HepG2 (cell line): Measurements from ENCODE around the gene RFXANK. TPM values are rescaled to one million over a fixed set of nuclear protein-coding genes. Genes with fewer than 3 reads are reported as not detected.

ENCODE experiments used
- ATAC-seq: fragments of 200-7000 bp; cut with Tn5 transposase; 3 replicates; pipeline ENCODE4 v1.9.1; 2020; ENCODE audit warnings: mild to moderate bottlenecking, moderate library complexity
- BruUV-seq: library from RNA; stranded (reverse); fragments of 400-500 nt; replicated peaks from 2 replicates; lab custom pipeline; 2021; lab: Mats Ljungman, UMichigan
- CTCF ChIA-PET: fragments of 300-600 bp; formaldehyde crosslinking; extraction: SDS; loops from one replicate; lab custom pipeline; 2021; ENCODE audit warnings: low total read pairs, inconsistent platforms, low intra/inter-chr PET ratio; lab: Yijun Ruan, JAX
- POLR2A ChIA-PET: fragments of 350-600 bp; sonication (Branson Sonifier 250); formaldehyde crosslinking; loops from one replicate; lab custom pipeline; 2020; ENCODE audit warnings: antibody characterized with exemption, inconsistent platforms; lab: Yijun Ruan, JAX
- DNase-seq: peaks from one replicate; pipeline ENCODE4 v3.0.0-alpha.2; 2015; ENCODE audit warnings: low spot score
- FAIRE-seq: peaks from 3 replicates; lab custom pipeline; 2011; peaks lifted over from hg19 to GRCh38; lab: Jason Lieb, UNC
- H2AFZ ChIP-seq: one replicate; pipeline ENCODE4 v1.6.1; 2011; ENCODE audit warnings: low read length, inconsistent platforms
- H3K27ac ChIP-seq: fragments of 300-600 bp; 3 replicates; pipeline ENCODE4 v1.8.0; 2011; ENCODE audit warnings: mixed run types, mild to moderate bottlenecking, mixed read lengths, low read length, inconsistent platforms; ENCODE audit not compliant: insufficient read depth; ENCODE audit errors: extremely low read length
- H3K27me3 ChIP-seq, 2 experiments: fragments of 200-600 bp in 1 of 2; 2 replicates in 1 of 2; 3 replicates in 1 of 2; pipeline versions ENCODE4 v1.6.0 to v1.8.0; 2011; ENCODE audit warnings: low read length in 2 of 2, mild to moderate bottlenecking in 2 of 2, moderate library complexity in 2 of 2, inconsistent platforms in 1 of 2; ENCODE audit not compliant: insufficient read depth in 2 of 2, control insufficient read depth in 1 of 2
- H3K36me3 ChIP-seq, 2 experiments: fragments of 200-600 bp in 1 of 2; replicated peaks in 1 of 2; 2 replicates in 1 of 2; 3 replicates in 1 of 2; pipeline versions ENCODE4 v1.5.1 to v1.8.0; 2011; ENCODE audit warnings: low read length in 2 of 2, inconsistent platforms in 1 of 2; ENCODE audit not compliant: insufficient read depth in 2 of 2, control insufficient read depth in 1 of 2
- H3K4me1 ChIP-seq: 2 replicates; pipeline ENCODE4 v1.5.1; 2012; ENCODE audit warnings: low read length, inconsistent platforms; ENCODE audit not compliant: insufficient read depth
- H3K4me2 ChIP-seq: 2 replicates; pipeline ENCODE4 v1.6.0; 2011; ENCODE audit warnings: low read depth, low read length, inconsistent platforms
- H3K4me3 ChIP-seq, 3 experiments: fragments of 200-600 bp in 1 of 3; sonication (generic), shearing (Covaris generic) in 1 of 3; replicated peaks in 1 of 3; 2 replicates each; pipeline ENCODE4 v1.5.1; 2011 to 2016; ENCODE audit warnings: low read length in 3 of 3, inconsistent platforms in 2 of 3, low read depth in 2 of 3, mild to moderate bottlenecking in 2 of 3, control low read depth in 1 of 3, mixed read lengths in 1 of 3; ENCODE audit not compliant: insufficient read depth in 1 of 3
- H3K79me2 ChIP-seq: one replicate; pipeline ENCODE4 v1.6.1; 2011; ENCODE audit warnings: low read length, inconsistent platforms; ENCODE audit not compliant: insufficient read depth
- H3K9ac ChIP-seq: 2 replicates; pipeline ENCODE4 v1.6.0; 2011; ENCODE audit warnings: mild to moderate bottlenecking, low read depth, low read length, inconsistent platforms; ENCODE audit not compliant: insufficient read depth
- H3K9me3 ChIP-seq: 2 replicates; pipeline ENCODE4 v1.5.1; 2012; ENCODE audit warnings: mild to moderate bottlenecking, low read length
- H4K20me1 ChIP-seq: 2 replicates; pipeline ENCODE4 v1.6.0; 2011; ENCODE audit warnings: inconsistent platforms, mild to moderate bottlenecking, low read length, moderate library complexity; ENCODE audit not compliant: insufficient read depth
- FOXO1 ChIP-seq: sonication (generic); formaldehyde crosslinking; IDR thresholded peaks from 2 replicates; pipeline ENCODE4 v1.4.0; 2020; ENCODE audit warnings: missing genetic modification reagents
- HNRNPUL1 ChIP-seq: fragments of 200-400 bp; formaldehyde crosslinking; IDR thresholded peaks from 2 replicates; pipeline ENCODE4 v1.6.1; 2017; ENCODE audit warnings: low read depth, mild to moderate bottlenecking, low read length, moderate library complexity
- IKZF4 ChIP-seq: sonication (generic); formaldehyde crosslinking; IDR thresholded peaks from 2 replicates; pipeline ENCODE4 v1.5.1; 2020; ENCODE audit warnings: borderline replicate concordance, mild to moderate bottlenecking, low read depth, missing genetic modification reagents; ENCODE audit errors: not compliant biosample characterization
- KMT2A ChIP-seq: sonication (generic); formaldehyde crosslinking; IDR thresholded peaks from 2 replicates; pipeline ENCODE4 v1.4.0; 2020; ENCODE audit warnings: missing genetic modification reagents
- SPEN ChIP-seq: sonication (generic); formaldehyde crosslinking; IDR thresholded peaks from 2 replicates; pipeline ENCODE4 v1.5.1; 2020; ENCODE audit warnings: low read depth, mild to moderate bottlenecking, missing genetic modification reagents
- THYN1 ChIP-seq: sonication (generic); formaldehyde crosslinking; IDR thresholded peaks from 2 replicates; pipeline ENCODE4 v1.8.1; 2023; ENCODE audit warnings: low read depth, mild to moderate bottlenecking, moderate library complexity, missing genetic modification reagents, borderline replicate concordance
- ZIK1 ChIP-seq: sonication (generic); formaldehyde crosslinking; IDR thresholded peaks from 2 replicates; pipeline ENCODE4 v1.5.0; 2020; ENCODE audit warnings: mild to moderate bottlenecking, low read depth, missing genetic modification reagents, borderline replicate concordance
- WGBS: methylation state at CpG from one replicate; pipeline ENCODE4 v1.1.6; 2017; ENCODE audit warnings: low lambda C conversion rate; 5-methylcytosine and 5-hydroxymethylcytosine counted together
- in situ Hi-C: cut with HindIII; loops from 2 replicates; pipeline ENCODE4 v1.10.0; 2017; ENCODE audit warnings: low pct_unique_long_range_greater_than_20kb; ENCODE audit not compliant: extremely low pct_ligation_motif_present
- intact Hi-C: fragments of 100-400 bp; cut with micrococcal nuclease; formaldehyde crosslinking; loops from one replicate; pipeline ENCODE4 v1.10.0; 2022; ENCODE audit not compliant: unreplicated experiment
- polyA plus RNA-seq, 8 experiments: library from polyadenylated mRNA; depleted of rRNA in 3 of 8; stranded (reverse) in 7 of 8; unstranded in 1 of 8; fragments of >200 nt; fragmentation: Illumina TruSeq in 4 of 8; extraction: Trizol in 4 of 8; gene quantifications; 2 replicates each; pipeline versions ENCODE4 v1.2.1 to v1.2.3, GENCODE V29; 2011 to 2016; ENCODE audit warnings: low read depth in 4 of 8, missing spikeins in 1 of 8, mixed read lengths in 1 of 8; ENCODE audit not compliant: insufficient read depth in 1 of 8
- total RNA-seq, 5 experiments: library from RNA; depleted of rRNA; stranded (reverse); fragments of >200 nt; fragmentation: Illumina TruSeq; extraction: Trizol; gene quantifications; 2 replicates each; pipeline ENCODE4 v1.2.3, GENCODE V29; 2016; ENCODE audit warnings: low read depth in 1 of 5
- TF ChIP-seq, protein P1 (sequence below): sonication (generic); formaldehyde crosslinking; IDR thresholded peaks from 2 replicates; pipeline ENCODE4 v1.4.0; 2020; ENCODE audit warnings: missing genetic modification reagents
- TF ChIP-seq, protein P2 (sequence below): sonication (generic); formaldehyde crosslinking; IDR thresholded peaks from 2 replicates; pipeline ENCODE4 v1.4.0; 2020; ENCODE audit warnings: low read depth, mild to moderate bottlenecking, missing genetic modification reagents
- TF ChIP-seq, protein P3 (sequence below): sonication (generic); formaldehyde crosslinking; IDR thresholded peaks from 2 replicates; pipeline ENCODE4 v1.9.0; 2021; ENCODE audit warnings: missing genetic modification reagents, mild to moderate bottlenecking, borderline replicate concordance
- TF ChIP-seq, protein P4 (sequence below): IDR thresholded peaks from 2 replicates; pipeline ENCODE4 v1.6.1; 2012; ENCODE audit warnings: inconsistent platforms
- TF ChIP-seq, protein P5 (sequence below): sonication (generic); formaldehyde crosslinking; IDR thresholded peaks from 2 replicates; pipeline ENCODE4 v1.4.0; 2020; ENCODE audit warnings: mild to moderate bottlenecking, missing genetic modification reagents, borderline replicate concordance

The RFXANK gene
- total and polyA plus RNA-seq, 2 of the 13 experiments (the other 11 are each of a cell fraction or from before 2014, with no cell fraction given), result 49.9 to 80.7 TPM

DNA sequence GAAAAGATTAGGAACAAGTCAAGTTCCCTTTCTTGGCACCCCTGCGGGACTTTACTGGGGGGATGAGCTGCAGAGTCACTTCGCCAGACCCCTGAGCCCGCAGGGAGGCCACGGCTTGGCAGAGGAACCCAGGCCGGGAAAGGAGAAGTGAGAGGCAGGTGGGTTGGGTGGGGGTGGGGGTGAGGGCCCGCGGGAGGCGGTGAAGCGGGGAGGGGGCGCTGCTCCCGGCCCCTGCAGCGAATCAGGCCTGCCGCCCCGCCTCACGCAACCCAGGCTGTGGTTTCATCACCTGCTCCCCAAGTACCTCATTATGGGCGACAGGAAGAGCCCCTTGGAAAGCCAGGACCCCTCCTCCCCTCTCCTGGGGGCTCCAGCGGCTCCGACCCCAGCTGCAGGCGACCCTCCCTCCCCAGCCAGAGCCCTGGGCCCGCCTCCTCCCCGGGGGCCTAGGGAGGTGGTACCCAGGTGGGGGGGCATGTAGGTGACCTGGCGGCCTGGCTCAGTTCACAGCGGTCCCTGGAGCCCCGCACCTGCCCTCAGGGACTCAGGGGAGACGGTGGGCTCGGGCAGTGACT is 31.5 kb upstream of the RFXANK start:
- H3K4me3 ChIP-seq, result no peak overlapping the region
- no peaks in the 10 kb centered on the region for H3K4me1 ChIP-seq
- CTCF ChIA-PET, result no interaction called here
- in situ Hi-C loops (no loop called here), intact Hi-C loops (no loop called here)
- no peak overlapping the region for H3K27ac ChIP-seq
- no peaks in the 10 kb centered on the region for H4K20me1 ChIP-seq
- no peaks in the 10 kb centered on the region for H3K79me2 ChIP-seq
- no peak for FAIRE-seq
- no peaks in the 10 kb centered on the region for H3K9me3 ChIP-seq
- BruUV-seq, result no TSS peak
- no peak overlapping the region for H3K9ac ChIP-seq
- POLR2A ChIA-PET, result no interaction called here
- DNase-seq, result no peak
- H3K27me3 ChIP-seq, result no peaks in the 10 kb centered on the region
- no peaks in the 10 kb centered on the region for H3K36me3 ChIP-seq
- ATAC-seq, result no peak
- no peak overlapping the region for H3K4me2 ChIP-seq
- no peak overlapping the region for H2AFZ ChIP-seq
- WGBS, result 89% methylated on average over 14 of the region's 26 CpGs
- TF ChIP-seq, protein P1, sequence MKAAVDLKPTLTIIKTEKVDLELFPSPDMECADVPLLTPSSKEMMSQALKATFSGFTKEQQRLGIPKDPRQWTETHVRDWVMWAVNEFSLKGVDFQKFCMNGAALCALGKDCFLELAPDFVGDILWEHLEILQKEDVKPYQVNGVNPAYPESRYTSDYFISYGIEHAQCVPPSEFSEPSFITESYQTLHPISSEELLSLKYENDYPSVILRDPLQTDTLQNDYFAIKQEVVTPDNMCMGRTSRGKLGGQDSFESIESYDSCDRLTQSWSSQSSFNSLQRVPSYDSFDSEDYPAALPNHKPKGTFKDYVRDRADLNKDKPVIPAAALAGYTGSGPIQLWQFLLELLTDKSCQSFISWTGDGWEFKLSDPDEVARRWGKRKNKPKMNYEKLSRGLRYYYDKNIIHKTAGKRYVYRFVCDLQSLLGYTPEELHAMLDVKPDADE (CRISPR knock-in tag), result no peak
- TF ChIP-seq KMT2A (CRISPR knock-in tag) (no peak), HNRNPUL1 (no peak), FOXO1 (CRISPR knock-in tag) (no peak), IKZF4 (CRISPR knock-in tag) (no peak), THYN1 (no peak), SPEN (no peak), ZIK1 (no peak)
- TF ChIP-seq, protein P2, sequence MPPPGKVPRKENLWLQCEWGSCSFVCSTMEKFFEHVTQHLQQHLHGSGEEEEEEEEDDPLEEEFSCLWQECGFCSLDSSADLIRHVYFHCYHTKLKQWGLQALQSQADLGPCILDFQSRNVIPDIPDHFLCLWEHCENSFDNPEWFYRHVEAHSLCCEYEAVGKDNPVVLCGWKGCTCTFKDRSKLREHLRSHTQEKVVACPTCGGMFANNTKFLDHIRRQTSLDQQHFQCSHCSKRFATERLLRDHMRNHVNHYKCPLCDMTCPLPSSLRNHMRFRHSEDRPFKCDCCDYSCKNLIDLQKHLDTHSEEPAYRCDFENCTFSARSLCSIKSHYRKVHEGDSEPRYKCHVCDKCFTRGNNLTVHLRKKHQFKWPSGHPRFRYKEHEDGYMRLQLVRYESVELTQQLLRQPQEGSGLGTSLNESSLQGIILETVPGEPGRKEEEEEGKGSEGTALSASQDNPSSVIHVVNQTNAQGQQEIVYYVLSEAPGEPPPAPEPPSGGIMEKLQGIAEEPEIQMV, result no peak
- TF ChIP-seq, protein P3, sequence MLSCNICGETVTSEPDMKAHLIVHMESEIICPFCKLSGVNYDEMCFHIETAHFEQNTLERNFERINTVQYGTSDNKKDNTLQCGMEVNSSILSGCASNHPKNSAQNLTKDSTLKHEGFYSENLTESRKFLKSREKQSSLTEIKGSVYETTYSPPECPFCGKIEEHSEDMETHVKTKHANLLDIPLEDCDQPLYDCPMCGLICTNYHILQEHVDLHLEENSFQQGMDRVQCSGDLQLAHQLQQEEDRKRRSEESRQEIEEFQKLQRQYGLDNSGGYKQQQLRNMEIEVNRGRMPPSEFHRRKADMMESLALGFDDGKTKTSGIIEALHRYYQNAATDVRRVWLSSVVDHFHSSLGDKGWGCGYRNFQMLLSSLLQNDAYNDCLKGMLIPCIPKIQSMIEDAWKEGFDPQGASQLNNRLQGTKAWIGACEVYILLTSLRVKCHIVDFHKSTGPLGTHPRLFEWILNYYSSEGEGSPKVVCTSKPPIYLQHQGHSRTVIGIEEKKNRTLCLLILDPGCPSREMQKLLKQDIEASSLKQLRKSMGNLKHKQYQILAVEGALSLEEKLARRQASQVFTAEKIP (CRISPR knock-in tag), result no peak
- TF ChIP-seq, protein P4, sequence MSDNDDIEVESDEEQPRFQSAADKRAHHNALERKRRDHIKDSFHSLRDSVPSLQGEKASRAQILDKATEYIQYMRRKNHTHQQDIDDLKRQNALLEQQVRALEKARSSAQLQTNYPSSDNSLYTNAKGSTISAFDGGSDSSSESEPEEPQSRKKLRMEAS, result no peak
- TF ChIP-seq, protein P5, sequence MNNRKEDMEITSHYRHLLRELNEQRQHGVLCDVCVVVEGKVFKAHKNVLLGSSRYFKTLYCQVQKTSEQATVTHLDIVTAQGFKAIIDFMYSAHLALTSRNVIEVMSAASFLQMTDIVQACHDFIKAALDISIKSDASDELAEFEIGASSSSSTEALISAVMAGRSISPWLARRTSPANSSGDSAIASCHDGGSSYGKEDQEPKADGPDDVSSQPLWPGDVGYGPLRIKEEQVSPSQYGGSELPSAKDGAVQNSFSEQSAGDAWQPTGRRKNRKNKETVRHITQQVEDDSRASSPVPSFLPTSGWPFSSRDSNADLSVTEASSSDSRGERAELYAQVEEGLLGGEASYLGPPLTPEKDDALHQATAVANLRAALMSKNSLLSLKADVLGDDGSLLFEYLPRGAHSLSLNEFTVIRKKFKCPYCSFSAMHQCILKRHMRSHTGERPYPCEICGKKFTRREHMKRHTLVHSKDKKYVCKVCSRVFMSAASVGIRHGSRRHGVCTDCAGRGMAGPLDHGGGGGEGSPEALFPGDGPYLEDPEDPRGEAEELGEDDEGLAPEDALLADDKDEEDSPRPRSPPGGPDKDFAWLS (CRISPR knock-in tag), result no peak
